Measurements from ENCODE around the gene PRSS8.
"Not testable (repeated sequence)": the region's sequence is repeated elsewhere in the genome, so short reads cannot be mapped to it uniquely, and the experiment has no call there.

Gene PRSS8

GRCh38 chr16:31105677-31106213 is 29.8 kb downstream of the PRSS8 start:
- no peak for DNase-seq (ENCODE audit: low read depth)

DNA sequence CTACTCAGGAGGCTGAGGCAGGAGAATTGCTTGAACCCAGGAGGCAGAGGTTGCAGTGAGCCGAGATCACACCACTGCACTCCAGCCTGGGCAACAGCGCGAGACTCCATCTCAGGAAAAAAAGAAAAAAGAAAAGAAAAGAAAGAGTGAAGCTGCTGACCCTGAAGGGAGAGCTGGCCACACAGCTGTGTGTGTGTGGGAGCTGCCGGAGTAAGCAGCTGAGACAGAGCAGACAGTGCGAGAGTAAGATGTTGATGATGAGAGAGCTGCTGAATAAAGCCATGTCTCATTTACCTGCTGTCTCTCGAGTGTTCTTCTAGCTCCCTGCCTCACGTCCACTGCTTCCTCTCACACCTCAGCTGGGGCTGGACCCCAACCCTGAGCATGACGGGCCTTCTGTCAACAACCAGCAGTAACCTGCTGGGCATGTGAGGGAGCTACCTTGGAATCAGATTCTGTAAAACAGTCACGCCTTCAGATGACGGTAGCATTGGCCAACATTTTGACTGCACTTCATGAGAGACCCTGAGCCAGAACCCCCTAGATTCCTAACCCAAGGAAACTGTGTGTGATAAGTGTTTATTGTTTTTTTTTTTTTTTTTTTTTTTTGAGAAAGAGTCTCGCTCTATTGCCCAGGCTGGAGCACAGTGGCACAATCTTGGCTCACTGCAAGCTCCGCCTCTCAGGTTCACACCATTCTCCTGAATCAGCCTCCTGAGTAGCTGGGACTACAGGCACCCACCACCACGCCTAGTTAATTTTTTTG is 34.5 kb downstream of the PRSS8 start:
- not testable (repeated sequence) for DNase-seq (ENCODE audit: low read depth)

GRCh38 chr16:31099860-31100638 is 35.5 kb downstream of the PRSS8 start:
- no peak for DNase-seq (ENCODE audit: low read depth)

DNA sequence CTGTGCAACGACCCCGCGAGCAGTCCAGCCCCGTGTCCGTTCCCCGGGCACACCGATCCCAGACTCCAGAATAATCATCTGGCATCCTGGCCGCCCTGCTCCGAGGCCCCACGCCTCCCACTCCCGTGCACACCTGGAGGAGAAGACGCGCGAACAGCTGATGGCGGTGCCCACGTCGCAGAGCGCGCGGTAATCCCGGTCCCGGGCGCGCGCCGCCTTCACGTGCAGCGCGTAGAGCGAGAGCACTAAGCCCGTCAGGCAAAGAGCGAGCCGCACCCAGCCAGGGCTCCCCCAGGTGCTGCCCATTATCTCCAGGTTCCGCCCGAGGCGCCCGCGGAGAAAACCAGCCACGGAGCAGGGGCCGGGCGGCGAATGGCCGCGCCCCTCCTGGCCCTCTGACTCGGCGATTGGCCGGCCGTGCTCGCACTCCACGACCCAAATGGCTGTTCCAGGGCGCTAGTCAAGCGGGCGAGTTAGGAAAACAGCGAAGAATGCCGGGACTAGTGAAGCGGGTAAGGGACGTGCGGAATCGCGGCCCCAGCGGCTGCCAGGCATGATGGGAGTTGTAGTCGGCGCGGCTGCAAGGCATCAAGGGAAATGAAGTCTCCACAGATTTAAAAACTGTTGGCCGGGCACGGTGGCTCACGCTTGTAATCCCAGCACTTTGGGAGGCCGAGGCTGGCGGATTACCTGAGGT is 41.0 kb downstream of the PRSS8 start, which contains the start of gene VKORC1:
VKORC1 (minus strand) TSS at position 374 of the 697 bp plus-strand sequence; CDS start at position 306, 68 bp downstream.
- DNase-seq (ENCODE audit: low read depth) = peak; percentile 96

GRCh38 chr16:31094088-31094423 is 41.5 kb downstream of the PRSS8 start:
- DNase-seq (ENCODE audit: low read depth) = no peak

DNA sequence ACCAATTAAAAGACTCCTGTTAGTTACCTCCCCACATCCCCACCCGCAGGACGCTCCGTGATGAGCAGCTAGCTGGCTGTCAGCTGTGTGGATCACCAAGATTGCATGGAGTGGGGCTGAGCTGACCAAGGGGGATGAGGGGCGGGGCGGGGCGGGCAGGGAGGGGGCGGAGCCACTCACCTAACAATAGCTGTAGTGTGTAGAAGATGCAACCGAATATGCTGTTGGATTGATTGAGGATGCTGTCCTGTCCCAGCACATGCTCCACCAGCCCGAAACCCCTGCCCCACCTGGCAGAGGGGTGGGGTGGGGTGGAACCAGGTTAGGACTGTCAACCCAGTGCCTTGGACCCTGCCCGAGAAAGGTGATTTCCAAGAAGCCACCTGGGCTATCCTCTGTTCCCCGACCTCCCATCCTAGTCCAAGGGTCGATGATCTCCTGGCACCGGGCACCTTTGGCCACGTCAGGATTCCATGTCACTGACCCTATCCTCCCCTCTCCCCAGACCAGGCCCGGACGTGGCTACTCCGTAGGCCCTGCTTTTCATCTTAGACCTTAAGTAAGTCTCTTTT is 42.3 kb downstream of the PRSS8 start:
- DNase-seq (ENCODE audit: low read depth) = no peak

GRCh38 chr16:31092330-31092729 is 43.2 kb downstream of the PRSS8 start:
- DNase-seq (ENCODE audit: low read depth) = no peak

GRCh38 chr16:31090540-31090939 is 45.0 kb downstream of the PRSS8 start:
- DNase-seq (ENCODE audit: low read depth) = no peak

- DNase-seq (ENCODE audit: low read depth) = no peak
These were observed 46.3 kb downstream of the PRSS8 start for GRCh38 chr16:31089199-31089598.

DNA sequence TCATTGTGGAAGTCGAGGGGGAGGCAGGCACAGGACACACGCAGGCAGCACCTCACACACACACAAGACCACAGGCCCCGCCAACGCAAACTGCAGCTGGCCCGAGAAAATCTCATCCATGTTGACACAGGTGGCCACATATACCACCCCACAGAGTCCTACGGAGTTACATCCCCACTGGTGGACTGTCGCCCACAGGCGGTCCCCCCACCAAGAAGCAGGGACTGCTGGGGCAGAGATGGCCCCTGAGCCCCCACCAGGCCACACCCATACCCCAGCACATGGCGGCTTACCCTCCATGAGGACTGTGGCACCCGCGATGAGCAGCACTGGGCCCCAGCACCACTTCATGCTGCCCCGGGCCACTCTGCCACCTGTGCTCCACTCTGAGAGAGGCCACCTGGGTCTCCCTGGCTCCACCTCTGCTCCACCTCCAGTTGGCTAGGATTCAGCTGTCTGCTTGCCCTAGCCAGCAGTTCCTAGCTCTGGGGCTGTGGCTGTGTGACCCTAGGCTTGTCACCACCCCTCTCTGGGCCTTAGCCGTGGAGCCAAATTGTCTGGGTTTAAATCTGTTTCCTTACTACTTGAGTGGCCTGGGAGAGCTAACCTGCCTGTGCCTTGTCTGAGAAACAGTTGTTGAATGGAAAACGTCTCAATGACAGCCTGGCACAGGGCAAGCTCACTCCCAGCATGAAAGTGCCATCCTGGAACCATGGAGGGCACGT is 46.9 kb downstream of the PRSS8 start, which contains the start of gene PRSS53:
PRSS53 (minus strand) TSS at position 485 of the 725 bp plus-strand sequence; CDS start at position 351, 134 bp downstream.
- no peak for DNase-seq (ENCODE audit: low read depth)

DNA sequence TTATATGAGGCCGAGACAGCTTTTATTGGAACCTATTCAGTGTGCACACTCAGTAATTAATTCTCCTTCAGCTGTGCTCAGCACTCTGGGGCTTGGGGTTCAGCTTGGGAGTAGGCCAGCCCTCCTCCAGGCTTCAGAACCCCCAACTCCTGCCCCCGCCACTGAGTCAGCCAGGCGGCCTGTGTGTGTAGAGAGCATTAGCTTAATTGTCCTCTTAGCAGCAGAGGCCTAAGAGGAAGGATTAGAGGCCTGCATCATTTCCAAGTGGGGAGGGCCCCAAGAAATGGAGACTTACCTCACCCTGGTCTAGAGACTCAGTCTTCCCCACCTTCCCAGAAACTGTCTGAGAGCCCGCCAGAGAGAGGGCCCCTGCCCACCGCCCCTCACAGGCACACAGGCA is 47.6 kb downstream of the PRSS8 start:
- no peak for DNase-seq (ENCODE audit: low read depth)

- DNase-seq (ENCODE audit: low read depth) = no peak
These were observed 48.0 kb downstream of the PRSS8 start for GRCh38 chr16:31087481-31087880.

DNA sequence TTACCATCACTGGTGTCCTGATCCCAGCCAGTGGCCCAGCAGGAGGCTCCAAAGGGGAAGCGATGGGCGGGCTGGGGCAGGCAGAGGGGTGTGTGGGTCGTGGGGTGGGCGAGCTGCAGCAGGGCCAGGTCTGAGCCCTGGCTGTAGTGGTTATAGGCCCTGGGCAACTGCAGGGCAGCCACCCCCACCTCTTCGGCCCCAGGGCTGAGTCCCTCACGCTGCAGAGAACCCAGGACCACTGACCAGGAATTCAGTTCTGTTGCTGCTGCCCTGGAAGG is 49.0 kb downstream of the PRSS8 start:
- no peak for DNase-seq (ENCODE audit: low read depth)

GRCh38 chr16:31085873-31086628 is 49.5 kb downstream of the PRSS8 start:
- no peak for DNase-seq (ENCODE audit: low read depth)

- no peak for DNase-seq (ENCODE audit: low read depth)
These were observed 50.1 kb downstream of the PRSS8 start for GRCh38 chr16:31085411-31085810.

- DNase-seq (ENCODE audit: low read depth) = no peak
These were observed 50.8 kb downstream of the PRSS8 start for GRCh38 chr16:31084584-31085302.

- DNase-seq (ENCODE audit: low read depth) = no peak
These were observed 51.5 kb downstream of the PRSS8 start for GRCh38 chr16:31083981-31084380.

DNA sequence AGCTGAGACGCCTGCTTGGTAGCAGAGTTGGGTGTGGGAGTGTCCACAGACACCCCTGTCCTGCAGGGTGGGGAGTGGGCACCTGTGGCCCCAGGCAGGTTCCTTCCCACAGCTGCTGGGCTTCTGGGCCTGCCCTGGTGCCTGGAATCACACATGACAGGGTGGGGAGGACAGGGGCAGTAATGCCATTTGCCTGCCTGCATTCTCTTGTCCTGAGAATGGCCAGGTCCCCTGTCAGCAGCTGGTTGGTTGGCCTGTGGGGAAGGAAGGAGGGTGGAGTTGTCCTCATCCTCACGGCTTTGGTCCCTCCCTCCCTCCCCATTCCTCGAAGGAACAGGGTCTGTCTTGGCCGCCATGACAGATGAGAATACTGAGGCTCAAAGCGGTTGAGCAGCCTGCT is 52.0 kb downstream of the PRSS8 start:
- DNase-seq (ENCODE audit: low read depth) = no peak

- no peak for DNase-seq (ENCODE audit: low read depth)
These were observed 52.4 kb downstream of the PRSS8 start for GRCh38 chr16:31083081-31083480.

DNA sequence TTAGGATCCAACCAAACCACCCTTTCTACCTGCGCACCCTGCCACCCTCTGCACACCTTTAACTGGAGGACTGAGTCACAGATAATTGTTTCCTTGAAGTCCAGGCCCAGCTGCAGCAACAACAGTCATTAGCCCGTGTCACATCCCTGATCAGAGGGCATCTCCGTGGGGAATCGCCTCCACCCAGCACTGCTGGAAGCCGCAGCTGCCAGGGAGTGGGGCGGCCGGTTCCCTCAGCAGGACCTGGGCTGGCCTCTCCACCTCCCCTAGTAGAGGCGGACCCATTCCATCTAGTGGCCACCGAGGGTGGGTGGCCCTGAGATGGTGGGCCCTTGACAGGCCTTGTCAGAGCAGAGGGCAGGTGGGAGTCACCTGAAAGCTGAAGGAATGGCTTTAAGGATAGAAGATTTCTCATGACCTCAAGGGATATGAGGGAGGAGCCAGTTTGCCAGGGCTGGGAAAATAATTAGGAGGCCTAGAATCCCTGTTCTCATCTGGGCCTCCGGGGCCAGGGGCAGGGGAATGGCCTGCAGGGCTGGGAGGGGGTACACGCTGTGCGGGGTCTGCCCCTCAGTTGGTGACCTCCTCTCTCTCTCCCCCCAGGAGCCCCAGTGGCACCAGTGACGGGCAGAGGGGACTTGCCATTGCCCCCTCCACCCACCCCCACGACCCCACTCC is 53.0 kb downstream of the PRSS8 start:
- DNase-seq (ENCODE audit: low read depth) = no peak
